ENCODE data around the gene ATP8A1.

DNA sequence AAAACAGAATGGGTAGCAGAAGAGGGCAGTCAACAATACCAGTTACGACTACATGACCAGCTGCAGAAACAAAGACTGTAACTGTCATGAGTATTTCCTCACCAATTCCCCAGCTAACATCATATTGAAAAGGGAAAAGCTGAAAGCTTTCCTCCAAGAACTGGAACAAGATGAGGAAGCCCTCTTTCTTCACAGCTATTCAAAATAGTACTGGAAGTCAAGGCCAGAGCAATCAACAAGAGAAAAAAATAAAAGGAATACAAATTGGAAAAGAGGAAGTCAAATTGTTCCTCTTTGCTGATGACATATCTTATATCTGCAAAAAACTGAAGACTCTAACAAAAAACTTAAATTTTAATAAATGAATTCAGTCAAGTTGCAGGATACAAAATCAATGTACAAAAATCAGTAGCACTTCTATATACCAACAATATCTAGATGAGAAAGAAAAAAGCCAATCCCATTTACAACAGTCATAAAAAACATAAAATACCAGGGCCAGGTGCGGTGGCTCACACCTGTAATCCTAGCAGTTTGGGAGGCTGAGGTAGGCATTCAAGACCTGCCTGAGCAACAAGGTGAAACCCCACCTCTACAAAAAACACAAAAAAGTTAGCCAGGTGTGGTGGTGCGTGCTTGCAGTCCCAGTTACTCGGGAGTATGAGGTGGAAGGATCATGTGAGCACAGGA, 125.4 kb downstream of the ATP8A1 start:
- TF ChIP-seq, protein P1, sequence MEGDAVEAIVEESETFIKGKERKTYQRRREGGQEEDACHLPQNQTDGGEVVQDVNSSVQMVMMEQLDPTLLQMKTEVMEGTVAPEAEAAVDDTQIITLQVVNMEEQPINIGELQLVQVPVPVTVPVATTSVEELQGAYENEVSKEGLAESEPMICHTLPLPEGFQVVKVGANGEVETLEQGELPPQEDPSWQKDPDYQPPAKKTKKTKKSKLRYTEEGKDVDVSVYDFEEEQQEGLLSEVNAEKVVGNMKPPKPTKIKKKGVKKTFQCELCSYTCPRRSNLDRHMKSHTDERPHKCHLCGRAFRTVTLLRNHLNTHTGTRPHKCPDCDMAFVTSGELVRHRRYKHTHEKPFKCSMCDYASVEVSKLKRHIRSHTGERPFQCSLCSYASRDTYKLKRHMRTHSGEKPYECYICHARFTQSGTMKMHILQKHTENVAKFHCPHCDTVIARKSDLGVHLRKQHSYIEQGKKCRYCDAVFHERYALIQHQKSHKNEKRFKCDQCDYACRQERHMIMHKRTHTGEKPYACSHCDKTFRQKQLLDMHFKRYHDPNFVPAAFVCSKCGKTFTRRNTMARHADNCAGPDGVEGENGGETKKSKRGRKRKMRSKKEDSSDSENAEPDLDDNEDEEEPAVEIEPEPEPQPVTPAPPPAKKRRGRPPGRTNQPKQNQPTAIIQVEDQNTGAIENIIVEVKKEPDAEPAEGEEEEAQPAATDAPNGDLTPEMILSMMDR (conservative IDR thresholded peaks at IDR 0.05; ENCODE audit: low read length), result no peak
- no peak for TF ChIP-seq EZH2phosphoT487 (IDR thresholded peaks at IDR 0.05; ENCODE audit: borderline replicate concordance, low read depth, low read length)
